ENCODE measurements around the gene INAVA.
A peak's percentile ranks its signal among the peaks of the same experiment; 100 is the strongest.

INAVA gene

GRCh38 chr1:200877010-200877409, 17.7 kb upstream of the INAVA start:
- no peak for DNase-seq

- DNase-seq: no peak
These were observed 16.7 kb upstream of the INAVA start for GRCh38 chr1:200877839-200878551.

GRCh38 chr1:200880212-200880611, 14.5 kb upstream of the INAVA start:
- no peak for DNase-seq

- DNase-seq: no peak
These were observed 11.6 kb upstream of the INAVA start for GRCh38 chr1:200883118-200883517.

GRCh38 chr1:200885623-200886402, 8.9 kb upstream of the INAVA start:
- DNase-seq: no peak

- DNase-seq: no peak
These were observed 8.1 kb upstream of the INAVA start for GRCh38 chr1:200886594-200886993.

- no peak for DNase-seq
These were observed 7.7 kb upstream of the INAVA start for GRCh38 chr1:200887036-200887435.

- DNase-seq: no peak
These were observed 6.8 kb upstream of the INAVA start for GRCh38 chr1:200887772-200888348.

GRCh38 chr1:200888349-200888838, 6.3 kb upstream of the INAVA start:
- no peak for DNase-seq

- DNase-seq: no peak
These were observed 5.1 kb upstream of the INAVA start for GRCh38 chr1:200889571-200889970.

- DNase-seq: no peak
These were observed 4.7 kb upstream of the INAVA start for GRCh38 chr1:200890027-200890426.

- DNase-seq: peak; percentile 44
These were observed 3.6 kb upstream of the INAVA start for GRCh38 chr1:200890818-200891773.

- no peak for DNase-seq
These were observed 2.9 kb upstream of the INAVA start for GRCh38 chr1:200891774-200892157.

GRCh38 chr1:200892546-200892945, 2.2 kb upstream of the INAVA start:
- DNase-seq: no peak

- no peak for DNase-seq
These were observed 1.7 kb upstream of the INAVA start for GRCh38 chr1:200892958-200893357.

GRCh38 chr1:200893411-200893901, 1.2 kb upstream of the INAVA start:
- no peak for DNase-seq

GRCh38 chr1:200895443-200895789, 716 bp downstream of the INAVA start:
- no peak for DNase-seq

- no peak for DNase-seq
These were observed 1.3 kb downstream of the INAVA start for GRCh38 chr1:200895801-200896530.

GRCh38 chr1:200896531-200897196, 2.0 kb downstream of the INAVA start:
- no peak for DNase-seq

GRCh38 chr1:200897259-200897658, 2.6 kb downstream of the INAVA start:
- no peak for DNase-seq

GRCh38 chr1:200899015-200899386, 4.3 kb downstream of the INAVA start:
- DNase-seq: no peak
